IPS-NIHi11 (cell line): ENCODE results near the gene RPRD1B.
A peak's percentile ranks its signal among the peaks of the same experiment; 100 is the strongest.

ENCODE experiments used
- DNase-seq: peaks from one replicate; pipeline ENCODE4 v3.0.0; 2012; ENCODE audit warnings: mixed read lengths, low spot score

The RPRD1B gene

GRCh38 chr20:38121741-38122140 lies 88.2 kb downstream of the RPRD1B start:
- no peak for DNase-seq

- no peak for DNase-seq
Observed at GRCh38 chr20:38123021-38123587, 89.6 kb downstream of the RPRD1B start.

GRCh38 chr20:38125157-38126056 lies 91.9 kb downstream of the RPRD1B start:
- DNase-seq = no peak

- no peak for DNase-seq
Observed at GRCh38 chr20:38126146-38126921, 92.8 kb downstream of the RPRD1B start.

GRCh38 chr20:38126932-38127621 lies 93.5 kb downstream of the RPRD1B start:
- DNase-seq = no peak

- DNase-seq = no peak
Observed at GRCh38 chr20:38127920-38128528, 94.5 kb downstream of the RPRD1B start.

GRCh38 chr20:38128691-38129090 lies 95.1 kb downstream of the RPRD1B start:
- no peak for DNase-seq

GRCh38 chr20:38129248-38129865 lies 95.8 kb downstream of the RPRD1B start:
- no peak for DNase-seq

- DNase-seq = no peak
Observed at GRCh38 chr20:38129893-38130609, 96.5 kb downstream of the RPRD1B start.

- no peak for DNase-seq
Observed at GRCh38 chr20:38130687-38131587, 97.4 kb downstream of the RPRD1B start.

GRCh38 chr20:38131588-38132121 lies 98.1 kb downstream of the RPRD1B start:
- no peak for DNase-seq

- no peak for DNase-seq
Observed at GRCh38 chr20:38132156-38132909, 98.8 kb downstream of the RPRD1B start.

GRCh38 chr20:38132910-38133501 lies 99.5 kb downstream of the RPRD1B start:
- no peak for DNase-seq

- no peak for DNase-seq
Observed at GRCh38 chr20:38133680-38134426, 100.3 kb downstream of the RPRD1B start.

- peak; percentile 60 for DNase-seq
Observed at GRCh38 chr20:38134427-38135270, 101.1 kb downstream of the RPRD1B start.

- no peak for DNase-seq
Observed at GRCh38 chr20:38135271-38135650, 101.7 kb downstream of the RPRD1B start.
